Smooth muscle cell (in vitro differentiated cells): ENCODE measurements around the gene SLC23A2. TPM values are rescaled to one million over a fixed set of nuclear protein-coding genes. Genes with fewer than 3 reads are reported as not detected.

Source experiments
- DNase-seq: peaks from one replicate; lab custom pipeline; 2025; ENCODE audit not compliant: unreplicated experiment; lab: John Stamatoyannopoulos, UW
- H2AFZ ChIP-seq: fragments of 200-600 bp; sonication (generic); 2 replicates; pipeline ENCODE4 v1.6.0; 2016; ENCODE audit warnings: antibody characterized with exemption, low read depth, mild to moderate bottlenecking
- H3F3A ChIP-seq: fragments of 200-600 bp; sonication (generic); 2 replicates; pipeline ENCODE4 v1.6.0; 2017; ENCODE audit warnings: antibody characterized with exemption, low read depth
- H3K27ac ChIP-seq: fragments of 200-600 bp; sonication (generic); 2 replicates; pipeline ENCODE4 v1.5.1; 2016; ENCODE audit warnings: low read depth, mild to moderate bottlenecking
- H3K27me3 ChIP-seq: fragments of 200-600 bp; sonication (generic); 2 replicates; pipeline ENCODE4 v1.6.1; 2016; ENCODE audit warnings: low read depth, mild to moderate bottlenecking
- H3K36me3 ChIP-seq: fragments of 200-600 bp; sonication (generic); 2 replicates; pipeline ENCODE4 v1.5.1; 2016; ENCODE audit warnings: low read depth
- H3K4me1 ChIP-seq: fragments of 200-600 bp; sonication (generic); 2 replicates; pipeline ENCODE4 v1.5.1; 2016; ENCODE audit warnings: low read depth
- H3K4me2 ChIP-seq: fragments of 200-600 bp; sonication (generic); 2 replicates; pipeline ENCODE4 v1.6.0; 2016; ENCODE audit warnings: mild to moderate bottlenecking
- H3K4me3 ChIP-seq: fragments of 200-600 bp; sonication (generic); 2 replicates; pipeline ENCODE4 v1.5.1; 2016; ENCODE audit warnings: mild to moderate bottlenecking
- H3K79me2 ChIP-seq: fragments of 200-600 bp; sonication (generic); 2 replicates; pipeline ENCODE4 v1.6.0; 2016; ENCODE audit warnings: low read depth, mild to moderate bottlenecking
- H3K9ac ChIP-seq: fragments of 200-600 bp; sonication (generic); 2 replicates; pipeline ENCODE4 v1.6.0; 2016; ENCODE audit warnings: low read depth
- H3K9me3 ChIP-seq: fragments of 200-600 bp; sonication (generic); replicated peaks from 2 replicates; pipeline ENCODE4 v1.5.1; 2016; ENCODE audit warnings: low read depth
- H4K20me1 ChIP-seq: fragments of 200-600 bp; sonication (generic); 2 replicates; pipeline ENCODE4 v1.6.0; 2016; ENCODE audit warnings: low read depth
- WGBS: methylation state at CpG from one replicate; pipeline ENCODE4 v1.1.7; 2016; ENCODE audit warnings: low lambda C conversion rate; 5-methylcytosine and 5-hydroxymethylcytosine counted together
- polyA plus RNA-seq: library from polyadenylated mRNA; unstranded; fragments of >200 nt; fragmentation: Nextera tagmentation; extraction: Ambion mirVana; gene quantifications from 2 replicates; pipeline ENCODE4 v1.2.1, GENCODE V29; 2016
- total RNA-seq: library from RNA; depleted of rRNA; stranded (reverse); fragments of >200 nt; gene quantifications from 2 replicates; pipeline ENCODE4 v1.2.3, GENCODE V29; 2014
- TF ChIP-seq, protein P1 (sequence below): fragments of 200-600 bp; sonication (generic); IDR thresholded peaks from 2 replicates; pipeline ENCODE4 v1.5.1; 2017; ENCODE audit warnings: borderline replicate concordance, mild to moderate bottlenecking, antibody characterized with exemption; ENCODE audit not compliant: insufficient read depth, poor library complexity, severe bottlenecking

SLC23A2 gene
- total and polyA plus RNA-seq, 2 experiments from 2014 or later = 1.4 to 5.0 TPM

DNA sequence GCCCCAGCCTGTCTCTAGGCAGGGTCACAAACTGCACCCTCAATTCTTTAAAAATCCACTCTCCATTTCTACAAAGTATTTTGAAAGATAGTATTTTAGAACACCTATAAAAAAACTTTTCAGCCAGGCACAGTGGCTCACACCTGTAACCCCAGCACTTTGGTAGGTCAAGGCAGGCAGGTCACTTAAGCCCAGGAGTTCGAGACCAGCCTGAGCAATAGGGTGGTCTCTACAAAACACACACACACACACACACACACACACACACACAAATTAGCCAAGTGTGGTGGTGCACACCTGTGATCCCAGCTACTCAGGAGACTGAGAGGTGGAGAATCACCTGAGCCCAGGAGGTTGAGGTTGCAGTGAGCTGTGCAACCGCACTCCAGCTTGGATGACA, 30.2 kb downstream of the SLC23A2 start:
- no peak overlapping the region for H3K9ac ChIP-seq
- H3K79me2 ChIP-seq = no peaks in the 10 kb centered on the region
- peaks cover 5% of the 10 kb centered on the region for H3K4me1 ChIP-seq
- H3K27me3 ChIP-seq = no peaks in the 10 kb centered on the region
- no peak overlapping the region for H2AFZ ChIP-seq
- H4K20me1 ChIP-seq = peaks cover 6% of the 10 kb centered on the region
- H3K4me2 ChIP-seq = no peak overlapping the region
- peaks cover 6% of the 10 kb centered on the region for H3F3A ChIP-seq
- H3K36me3 ChIP-seq = peaks cover 3% of the 10 kb centered on the region
- no peak for DNase-seq
- no peak overlapping the region for H3K27ac ChIP-seq
- no peak overlapping the region for H3K4me3 ChIP-seq
- no peaks in the 10 kb centered on the region for H3K9me3 ChIP-seq
- WGBS = 100% methylated on average over 2 of the region's 2 CpGs
- TF ChIP-seq, protein P1, sequence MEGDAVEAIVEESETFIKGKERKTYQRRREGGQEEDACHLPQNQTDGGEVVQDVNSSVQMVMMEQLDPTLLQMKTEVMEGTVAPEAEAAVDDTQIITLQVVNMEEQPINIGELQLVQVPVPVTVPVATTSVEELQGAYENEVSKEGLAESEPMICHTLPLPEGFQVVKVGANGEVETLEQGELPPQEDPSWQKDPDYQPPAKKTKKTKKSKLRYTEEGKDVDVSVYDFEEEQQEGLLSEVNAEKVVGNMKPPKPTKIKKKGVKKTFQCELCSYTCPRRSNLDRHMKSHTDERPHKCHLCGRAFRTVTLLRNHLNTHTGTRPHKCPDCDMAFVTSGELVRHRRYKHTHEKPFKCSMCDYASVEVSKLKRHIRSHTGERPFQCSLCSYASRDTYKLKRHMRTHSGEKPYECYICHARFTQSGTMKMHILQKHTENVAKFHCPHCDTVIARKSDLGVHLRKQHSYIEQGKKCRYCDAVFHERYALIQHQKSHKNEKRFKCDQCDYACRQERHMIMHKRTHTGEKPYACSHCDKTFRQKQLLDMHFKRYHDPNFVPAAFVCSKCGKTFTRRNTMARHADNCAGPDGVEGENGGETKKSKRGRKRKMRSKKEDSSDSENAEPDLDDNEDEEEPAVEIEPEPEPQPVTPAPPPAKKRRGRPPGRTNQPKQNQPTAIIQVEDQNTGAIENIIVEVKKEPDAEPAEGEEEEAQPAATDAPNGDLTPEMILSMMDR = no peak

DNA sequence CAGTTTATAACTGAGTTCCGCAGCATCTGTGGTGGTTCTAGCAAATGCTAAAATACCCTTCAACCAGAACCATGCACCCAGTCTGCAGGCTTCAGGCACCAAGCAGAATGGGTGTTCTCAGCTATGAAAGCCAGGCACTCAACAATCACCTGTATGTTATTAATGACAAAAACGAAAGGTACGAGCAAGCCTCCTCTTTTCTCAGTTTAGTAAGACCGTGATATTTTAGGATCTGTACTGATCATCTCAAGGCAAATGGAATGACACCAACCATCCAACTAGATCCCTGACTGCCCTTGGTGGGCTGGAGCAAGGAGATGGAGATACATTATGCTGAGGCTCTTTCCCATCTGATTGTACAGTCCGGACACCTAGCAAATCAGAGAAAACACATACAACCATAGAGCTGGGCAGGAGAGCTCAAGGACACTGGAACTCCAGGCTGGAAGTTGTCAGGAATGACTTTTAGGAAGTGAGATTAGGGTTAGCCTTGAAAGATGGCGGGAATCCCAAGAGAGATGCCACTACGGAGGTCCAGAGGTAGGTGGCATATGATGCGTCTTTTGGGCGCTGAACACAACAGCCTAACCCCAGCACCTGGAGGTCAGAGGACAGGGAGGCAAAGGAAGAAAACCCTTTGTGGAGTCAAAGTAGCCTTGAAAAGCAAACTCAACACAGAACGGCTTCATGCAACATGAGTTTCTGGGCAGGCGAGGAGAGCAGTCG, 33.4 kb downstream of the SLC23A2 start:
- 97% methylated on average over 12 of the region's 12 CpGs for WGBS
- Histone ChIP-seq H3K9me3 (no peaks in the 10 kb centered on the region), H3F3A (no peaks in the 10 kb centered on the region), H3K79me2 (no peaks in the 10 kb centered on the region), H3K36me3 (peaks cover 3% of the 10 kb centered on the region), H3K27me3 (no peaks in the 10 kb centered on the region), H4K20me1 (no peaks in the 10 kb centered on the region), H2AFZ (no peak overlapping the region), H3K9ac (no peak overlapping the region), H3K4me1 (no peaks in the 10 kb centered on the region), H3K4me2 (no peak overlapping the region), H3K27ac (no peak overlapping the region), H3K4me3 (no peak overlapping the region)
- TF ChIP-seq, protein P1 = no peak
- no peak for DNase-seq

DNA sequence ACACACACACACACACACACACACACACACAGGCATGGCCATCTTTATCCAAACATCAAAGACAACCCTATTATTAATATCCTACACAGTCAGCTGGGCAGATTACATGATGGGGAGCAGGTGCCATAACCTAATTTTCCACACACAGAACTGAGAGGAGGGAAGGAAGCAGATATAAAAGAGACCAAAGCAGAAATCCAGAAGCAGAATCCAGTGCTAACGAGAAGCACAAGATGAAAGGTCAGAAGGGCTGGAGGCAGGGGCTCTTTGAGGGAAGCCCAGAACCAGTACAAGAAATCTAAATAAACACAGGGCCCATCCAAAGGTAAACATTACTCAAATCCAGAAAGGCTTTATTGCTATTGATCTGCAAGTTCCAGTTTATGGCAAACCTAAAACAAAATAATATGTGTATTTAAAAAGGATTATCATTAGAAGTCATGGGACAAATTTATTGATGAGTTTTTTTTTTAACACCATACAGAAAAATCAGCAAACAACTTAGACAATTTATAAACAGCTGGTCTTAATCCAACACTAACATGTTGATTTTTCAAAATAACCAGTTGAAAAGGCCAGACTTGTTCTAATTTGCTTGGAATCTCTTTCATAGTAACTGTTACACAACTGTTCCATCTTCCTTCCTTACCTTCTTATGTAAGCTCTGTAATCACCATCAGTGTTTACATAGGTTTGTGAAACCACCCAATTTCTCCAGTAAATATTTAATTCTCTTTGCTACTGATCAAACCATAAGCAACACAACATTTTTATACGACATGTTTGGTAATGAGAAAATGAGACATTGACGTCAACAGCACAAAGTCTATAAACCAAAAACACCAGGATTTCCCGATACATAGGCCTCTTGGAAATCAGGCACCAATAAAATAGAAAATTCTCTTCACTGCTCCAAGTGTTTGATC, 34.2 kb downstream of the SLC23A2 start:
- Histone ChIP-seq H3K9ac (no peak overlapping the region), H4K20me1 (no peaks in the 10 kb centered on the region), H3K4me3 (no peak overlapping the region), H3K79me2 (no peaks in the 10 kb centered on the region), H3K4me2 (no peak overlapping the region), H3K27me3 (no peaks in the 10 kb centered on the region), H3F3A (no peaks in the 10 kb centered on the region), H3K4me1 (no peaks in the 10 kb centered on the region), H3K27ac (no peak overlapping the region), H3K36me3 (peaks cover 3% of the 10 kb centered on the region), H3K9me3 (no peaks in the 10 kb centered on the region), H2AFZ (no peak overlapping the region)
- TF ChIP-seq, protein P1 = no peak
- WGBS = 70% methylated on average over 4 of the region's 4 CpGs
- no peak for DNase-seq
